Measurements from ENCODE around the gene REV1. TPM values are rescaled to one million over a fixed set of nuclear protein-coding genes. Genes with fewer than 3 reads are reported as not detected.

Gene REV1
- total RNA-seq, 1 experiment from 2014 or later: 38.7 TPM

DNA sequence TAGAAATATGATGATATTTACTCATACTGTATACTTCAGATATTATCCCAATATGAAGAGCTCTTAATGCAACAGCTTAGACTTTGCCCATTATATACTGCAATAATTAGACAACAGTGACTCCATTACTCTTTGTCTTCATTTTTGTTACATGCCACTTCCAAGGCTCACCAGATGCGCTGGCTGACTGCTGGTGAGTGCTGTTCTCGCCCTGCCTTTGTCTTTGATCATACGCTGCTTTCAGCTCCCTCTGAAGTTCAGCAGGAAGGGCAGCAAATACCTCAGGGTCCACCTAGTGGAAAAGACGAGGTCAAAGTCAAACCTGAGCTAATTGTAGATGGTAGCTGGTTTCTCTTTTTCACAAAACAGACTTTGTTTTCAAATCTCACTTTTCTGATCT lies 86.3 kb downstream of the REV1 start (continued):
- TF ChIP-seq STAT6 (CRISPR knock-in tag; conservative IDR thresholded peaks at IDR 0.05; ENCODE audit: low read depth): no peak

GRCh38 chr2:99403084-99403483 lies 86.7 kb downstream of the REV1 start:
- no peak for ATAC-seq
- H3K9me3 Mint-ChIP-seq: no peaks in the 10 kb centered on the region
- H3K4me3 Mint-ChIP-seq: no peak overlapping the region
- ChIA-PET POLR2A (interaction anchor here (0.6 kb wide), 1 partner anchor 66 kb away, joined by 3 read pairs; the partner anchor contains the start of gene EIF5B), CTCF (interaction anchor here (0.7 to 1.6 kb wide), 14 partner anchors 16 to 860 kb away, joined by 3 to 9 read pairs (median 3); partner anchors contain the start of genes EIF5B, REV1 and TXNDC9)
- peak overlapping the region; percentile 81; the same call in 1 of the 2 replicates for H3K27ac Mint-ChIP-seq
- TF ChIP-seq USF1 (CRISPR knock-in tag; IDR thresholded peaks at IDR 0.05): no peak
- TF ChIP-seq TP53 (CRISPR knock-in tag; IDR thresholded peaks at IDR 0.05): no peak
- TF ChIP-seq, protein P1, sequence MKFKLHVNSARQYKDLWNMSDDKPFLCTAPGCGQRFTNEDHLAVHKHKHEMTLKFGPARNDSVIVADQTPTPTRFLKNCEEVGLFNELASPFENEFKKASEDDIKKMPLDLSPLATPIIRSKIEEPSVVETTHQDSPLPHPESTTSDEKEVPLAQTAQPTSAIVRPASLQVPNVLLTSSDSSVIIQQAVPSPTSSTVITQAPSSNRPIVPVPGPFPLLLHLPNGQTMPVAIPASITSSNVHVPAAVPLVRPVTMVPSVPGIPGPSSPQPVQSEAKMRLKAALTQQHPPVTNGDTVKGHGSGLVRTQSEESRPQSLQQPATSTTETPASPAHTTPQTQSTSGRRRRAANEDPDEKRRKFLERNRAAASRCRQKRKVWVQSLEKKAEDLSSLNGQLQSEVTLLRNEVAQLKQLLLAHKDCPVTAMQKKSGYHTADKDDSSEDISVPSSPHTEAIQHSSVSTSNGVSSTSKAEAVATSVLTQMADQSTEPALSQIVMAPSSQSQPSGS (CRISPR knock-in tag; IDR thresholded peaks at IDR 0.05; ENCODE audit: borderline replicate concordance, low read depth): no peak
- TF ChIP-seq PRRX2 (CRISPR knock-in tag; IDR thresholded peaks at IDR 0.05): no peak
- TF ChIP-seq FOXP1 (CRISPR knock-in tag; IDR thresholded peaks at IDR 0.05; ENCODE audit: borderline replicate concordance): no peak
- no peak for TF ChIP-seq ZNF263 (CRISPR knock-in tag; IDR thresholded peaks at IDR 0.05; ENCODE audit: low read depth)
- no peak for TF ChIP-seq MXD4 (CRISPR knock-in tag; IDR thresholded peaks at IDR 0.05; ENCODE audit: borderline replicate concordance)
- TF ChIP-seq MYBL2 (CRISPR knock-in tag; IDR thresholded peaks at IDR 0.05): no peak
- no peak for TF ChIP-seq ZNF671 (CRISPR knock-in tag; IDR thresholded peaks at IDR 0.05)
- no peak for TF ChIP-seq CTCF (IDR thresholded peaks at IDR 0.05)
- no peak for TF ChIP-seq ZNF138 (CRISPR knock-in tag; conservative IDR thresholded peaks at IDR 0.05)
- TF ChIP-seq RELA (CRISPR knock-in tag; IDR thresholded peaks at IDR 0.05; ENCODE audit: borderline replicate concordance): no peak
- TF ChIP-seq, protein P2, sequence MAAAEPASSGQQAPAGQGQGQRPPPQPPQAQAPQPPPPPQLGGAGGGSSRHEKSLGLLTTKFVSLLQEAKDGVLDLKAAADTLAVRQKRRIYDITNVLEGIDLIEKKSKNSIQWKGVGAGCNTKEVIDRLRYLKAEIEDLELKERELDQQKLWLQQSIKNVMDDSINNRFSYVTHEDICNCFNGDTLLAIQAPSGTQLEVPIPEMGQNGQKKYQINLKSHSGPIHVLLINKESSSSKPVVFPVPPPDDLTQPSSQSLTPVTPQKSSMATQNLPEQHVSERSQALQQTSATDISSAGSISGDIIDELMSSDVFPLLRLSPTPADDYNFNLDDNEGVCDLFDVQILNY (CRISPR knock-in tag; IDR thresholded peaks at IDR 0.05): no peak
- TF ChIP-seq USF2 (CRISPR knock-in tag; IDR thresholded peaks at IDR 0.05): no peak
- TF ChIP-seq CBFB (CRISPR knock-in tag; IDR thresholded peaks at IDR 0.05; ENCODE audit: low read depth): no peak
- TF ChIP-seq NR3C1 (CRISPR knock-in tag; conservative IDR thresholded peaks at IDR 0.05; ENCODE audit: low read depth): no peak
- TF ChIP-seq JUN (CRISPR knock-in tag; IDR thresholded peaks at IDR 0.05): no peak
- no peak for TF ChIP-seq GRHL2 (CRISPR knock-in tag; IDR thresholded peaks at IDR 0.05; ENCODE audit: insufficient replicate concordance, severe bottlenecking)
- peaks cover 65% of the 10 kb centered on the region for H3K36me3 Mint-ChIP-seq
- H3K27me3 Mint-ChIP-seq (ENCODE audit: low read depth): no peaks in the 10 kb centered on the region
- DNase-seq (ENCODE audit: low spot score): no peak
- H3K4me1 Mint-ChIP-seq: peaks cover 25% of the 10 kb centered on the region

Measured in WTC11 (cell line).